ENCODE measurements around the gene ATP23.
A peak's percentile ranks its signal among the peaks of the same experiment; 100 is the strongest.

The ATP23 gene

GRCh38 chr12:57909056-57909455 lies 32.3 kb upstream of the ATP23 start:
- no peak for DNase-seq (ENCODE audit: low read depth)
- no peak for TF ChIP-seq CTCF (conservative IDR thresholded peaks at IDR 0.05; ENCODE audit: low read length)
- H3K4me3 ChIP-seq (ENCODE audit: low read length) = no peak overlapping the region

GRCh38 chr12:57909611-57910010 lies 31.8 kb upstream of the ATP23 start:
- TF ChIP-seq CTCF (conservative IDR thresholded peaks at IDR 0.05; ENCODE audit: low read length) = no peak
- DNase-seq (ENCODE audit: low read depth) = no peak
- no peak overlapping the region for H3K4me3 ChIP-seq (ENCODE audit: low read length)

GRCh38 chr12:57918147-57918546 lies 23.2 kb upstream of the ATP23 start:
- no peak for TF ChIP-seq CTCF (conservative IDR thresholded peaks at IDR 0.05; ENCODE audit: low read length)
- DNase-seq (ENCODE audit: low read depth) = no peak
- H3K4me3 ChIP-seq (ENCODE audit: low read length) = no peak overlapping the region

DNA sequence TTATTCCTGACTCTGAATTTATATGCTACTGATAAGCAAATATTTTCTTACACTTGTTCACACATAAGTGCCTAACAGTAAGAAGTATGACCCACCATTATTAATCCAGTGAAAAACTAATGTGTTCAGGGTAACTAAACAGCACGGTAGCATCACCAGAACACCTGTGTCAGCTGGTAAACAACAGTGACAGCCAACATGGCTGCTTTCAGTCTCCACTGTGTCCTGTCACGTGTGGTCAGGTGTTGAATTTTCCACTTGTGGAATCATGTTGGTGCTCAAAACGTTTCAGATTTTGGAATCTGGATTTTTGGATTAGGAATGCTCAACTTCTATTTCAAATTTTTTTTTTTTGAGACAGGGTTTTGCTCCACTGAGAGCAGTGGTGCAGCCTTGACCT lies 14.3 kb upstream of the ATP23 start:
- no peak for DNase-seq (ENCODE audit: low read depth)
- H3K4me3 ChIP-seq (ENCODE audit: low read length) = no peak overlapping the region
- no peak for TF ChIP-seq CTCF (conservative IDR thresholded peaks at IDR 0.05; ENCODE audit: low read length)

- no peak for DNase-seq (ENCODE audit: low read depth)
- no peak for TF ChIP-seq CTCF (conservative IDR thresholded peaks at IDR 0.05; ENCODE audit: low read length)
- no peak overlapping the region for H3K4me3 ChIP-seq (ENCODE audit: low read length)
Observed at GRCh38 chr12:57929092-57929830, 12.1 kb upstream of the ATP23 start.

GRCh38 chr12:57934819-57935218 lies 6.5 kb upstream of the ATP23 start:
- no peak overlapping the region for H3K4me3 ChIP-seq (ENCODE audit: low read length)
- TF ChIP-seq CTCF (conservative IDR thresholded peaks at IDR 0.05; ENCODE audit: low read length) = no peak
- DNase-seq (ENCODE audit: low read depth) = no peak

GRCh38 chr12:57935331-57935730 lies 6.0 kb upstream of the ATP23 start:
- no peak for DNase-seq (ENCODE audit: low read depth)
- no peak for TF ChIP-seq CTCF (conservative IDR thresholded peaks at IDR 0.05; ENCODE audit: low read length)
- peak overlapping the region; percentile 65 for H3K4me3 ChIP-seq (ENCODE audit: low read length)

Measured in AG10803 (cell line).